Measurements from ENCODE around the gene DDX56. TPM values are rescaled to one million over a fixed set of nuclear protein-coding genes. Genes with fewer than 3 reads are reported as not detected.

The DDX56 gene
- total RNA-seq, 2 donors from 2014 or later: 47.4 to 79.2 TPM

DNA sequence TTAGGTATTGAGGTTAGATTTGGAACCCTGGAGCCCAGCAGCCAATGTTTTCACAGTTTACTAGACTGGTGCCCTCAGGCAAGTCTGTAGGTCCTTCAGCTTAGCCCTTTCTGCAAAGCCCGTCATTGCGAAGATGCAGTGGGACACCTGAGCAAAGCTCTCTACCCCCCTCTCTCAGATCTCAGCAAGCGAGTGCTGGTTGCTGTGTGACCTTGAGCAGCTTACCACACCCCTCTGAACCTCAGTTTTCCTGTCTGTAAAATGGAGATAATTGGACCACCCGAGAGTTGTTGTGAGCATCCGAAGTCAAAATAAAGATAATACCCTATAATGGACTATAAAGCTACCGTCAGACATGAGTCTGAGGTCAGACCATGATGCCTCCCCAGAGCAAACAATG, 36.3 kb downstream of the DDX56 start:
- Histone ChIP-seq H3K4me1 (ENCODE audit: control insufficient read depth in 1 of 2, low read depth in 2 of 2) (no peaks in the 10 kb centered on the region), H3K4me3 (no peak overlapping the region), H3K27me3 (replicated peaks; ENCODE audit: insufficient read depth) (no peaks in the 10 kb centered on the region), H3K27ac (no peak overlapping the region), H3K9me3 (no peaks in the 10 kb centered on the region), H3K36me3 (no peaks in the 10 kb centered on the region)
- no peak for DNase-seq (ENCODE audit: low spot score)
- no peak for ATAC-seq (ENCODE audit: insufficient number of reproducible peaks, low FRiP score, low read depth)
- TF ChIP-seq, protein P1, sequence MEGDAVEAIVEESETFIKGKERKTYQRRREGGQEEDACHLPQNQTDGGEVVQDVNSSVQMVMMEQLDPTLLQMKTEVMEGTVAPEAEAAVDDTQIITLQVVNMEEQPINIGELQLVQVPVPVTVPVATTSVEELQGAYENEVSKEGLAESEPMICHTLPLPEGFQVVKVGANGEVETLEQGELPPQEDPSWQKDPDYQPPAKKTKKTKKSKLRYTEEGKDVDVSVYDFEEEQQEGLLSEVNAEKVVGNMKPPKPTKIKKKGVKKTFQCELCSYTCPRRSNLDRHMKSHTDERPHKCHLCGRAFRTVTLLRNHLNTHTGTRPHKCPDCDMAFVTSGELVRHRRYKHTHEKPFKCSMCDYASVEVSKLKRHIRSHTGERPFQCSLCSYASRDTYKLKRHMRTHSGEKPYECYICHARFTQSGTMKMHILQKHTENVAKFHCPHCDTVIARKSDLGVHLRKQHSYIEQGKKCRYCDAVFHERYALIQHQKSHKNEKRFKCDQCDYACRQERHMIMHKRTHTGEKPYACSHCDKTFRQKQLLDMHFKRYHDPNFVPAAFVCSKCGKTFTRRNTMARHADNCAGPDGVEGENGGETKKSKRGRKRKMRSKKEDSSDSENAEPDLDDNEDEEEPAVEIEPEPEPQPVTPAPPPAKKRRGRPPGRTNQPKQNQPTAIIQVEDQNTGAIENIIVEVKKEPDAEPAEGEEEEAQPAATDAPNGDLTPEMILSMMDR (IDR thresholded peaks at IDR 0.05): no peak

DNA sequence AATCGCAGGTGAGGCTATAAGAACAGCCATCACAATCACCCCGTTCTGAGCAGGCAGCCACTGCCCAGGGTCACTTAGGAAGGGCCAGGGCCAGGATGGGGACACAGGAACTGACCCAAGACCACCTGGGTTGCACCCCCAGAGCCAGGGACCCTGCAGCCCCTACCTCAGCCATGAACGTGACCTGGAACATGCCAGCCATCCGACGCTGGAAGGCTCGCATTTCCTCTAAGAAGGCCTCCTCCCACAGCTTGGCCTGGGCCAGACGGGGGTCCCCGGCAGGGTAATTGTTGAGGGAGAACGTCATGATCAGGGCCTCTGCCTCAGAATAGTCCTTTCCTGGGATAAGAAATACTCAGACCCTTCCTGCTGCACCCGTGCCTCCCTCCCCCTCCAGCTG, 37.6 kb downstream of the DDX56 start:
- H3K27ac ChIP-seq: no peak overlapping the region
- TF ChIP-seq, protein P1 (IDR thresholded peaks at IDR 0.05): no peak
- no peak for DNase-seq (ENCODE audit: low spot score)
- H3K36me3 ChIP-seq: no peaks in the 10 kb centered on the region
- H3K4me3 ChIP-seq: no peak overlapping the region
- H3K4me1 ChIP-seq (ENCODE audit: control insufficient read depth in 1 of 2, low read depth in 2 of 2): no peaks in the 10 kb centered on the region
- no peak for ATAC-seq (ENCODE audit: insufficient number of reproducible peaks, low FRiP score, low read depth)
- no peaks in the 10 kb centered on the region for H3K27me3 ChIP-seq (replicated peaks; ENCODE audit: insufficient read depth)
- H3K9me3 ChIP-seq: no peaks in the 10 kb centered on the region

DNA sequence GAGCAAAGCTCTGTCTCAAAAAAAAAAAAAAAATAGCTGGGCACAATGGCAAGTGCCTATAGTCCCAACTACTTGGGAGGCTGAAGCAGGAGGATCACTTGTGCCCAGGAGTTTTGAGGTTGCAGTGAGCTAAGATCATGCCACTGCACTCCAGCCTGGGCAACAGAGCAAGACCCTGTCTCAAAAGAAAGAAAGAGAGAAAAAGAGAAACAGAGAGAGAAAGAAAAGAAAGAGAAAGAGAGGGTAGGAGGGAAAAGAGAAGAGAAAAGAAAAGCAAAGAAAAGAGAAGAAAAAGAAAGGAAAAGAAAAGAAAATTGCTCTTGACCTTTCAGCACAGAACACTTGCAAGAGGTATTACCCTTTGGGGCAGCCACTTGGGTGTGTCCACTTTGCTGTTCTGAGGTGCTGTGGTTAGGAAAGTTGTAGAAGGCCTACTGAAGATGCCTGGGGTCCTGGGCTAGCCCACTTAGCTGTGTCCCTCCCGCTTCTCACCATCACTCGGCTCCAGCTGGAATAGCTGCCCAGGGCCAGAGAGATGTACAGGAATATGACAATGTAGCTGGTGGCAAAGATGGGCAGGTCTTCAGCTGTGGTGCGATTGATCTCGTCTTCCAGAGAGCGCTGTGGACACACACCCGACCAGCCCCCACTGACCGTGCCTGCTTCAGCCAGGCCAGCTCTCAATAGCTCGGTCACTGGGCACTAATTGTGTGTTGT, 38.2 kb downstream of the DDX56 start:
- Histone ChIP-seq H3K36me3 (no peaks in the 10 kb centered on the region), H3K27ac (no peak overlapping the region), H3K9me3 (no peaks in the 10 kb centered on the region), H3K4me3 (no peak overlapping the region), H3K4me1 (ENCODE audit: control insufficient read depth in 1 of 2, low read depth in 2 of 2) (no peaks in the 10 kb centered on the region), H3K27me3 (replicated peaks; ENCODE audit: insufficient read depth) (no peaks in the 10 kb centered on the region)
- DNase-seq (ENCODE audit: low spot score) (no peak), ATAC-seq (ENCODE audit: insufficient number of reproducible peaks, low FRiP score, low read depth) (no peak)
- TF ChIP-seq, protein P1 (IDR thresholded peaks at IDR 0.05): no peak

DNA sequence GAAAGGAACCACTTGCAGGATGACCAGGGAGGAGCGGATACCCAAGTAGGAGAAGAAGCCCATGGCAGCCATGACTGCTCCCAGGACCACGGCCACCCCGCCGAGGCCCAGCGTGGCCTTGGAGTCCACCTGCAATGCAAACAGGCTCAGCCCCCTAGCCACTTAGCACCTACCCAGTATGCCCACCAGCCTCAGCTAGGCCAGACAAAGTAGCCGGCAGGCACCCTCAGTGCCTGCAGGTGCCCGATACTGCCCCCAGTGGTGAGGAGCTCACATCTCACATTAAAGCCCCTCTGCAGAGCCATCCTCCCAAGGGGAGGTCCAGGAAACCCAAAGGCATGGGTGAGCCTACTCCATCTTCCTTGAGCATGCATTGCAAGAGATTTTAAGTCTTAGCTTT, 39.2 kb downstream of the DDX56 start:
- no peak for ATAC-seq (ENCODE audit: insufficient number of reproducible peaks, low FRiP score, low read depth)
- TF ChIP-seq, protein P1 (IDR thresholded peaks at IDR 0.05): peak; percentile 40

DNA sequence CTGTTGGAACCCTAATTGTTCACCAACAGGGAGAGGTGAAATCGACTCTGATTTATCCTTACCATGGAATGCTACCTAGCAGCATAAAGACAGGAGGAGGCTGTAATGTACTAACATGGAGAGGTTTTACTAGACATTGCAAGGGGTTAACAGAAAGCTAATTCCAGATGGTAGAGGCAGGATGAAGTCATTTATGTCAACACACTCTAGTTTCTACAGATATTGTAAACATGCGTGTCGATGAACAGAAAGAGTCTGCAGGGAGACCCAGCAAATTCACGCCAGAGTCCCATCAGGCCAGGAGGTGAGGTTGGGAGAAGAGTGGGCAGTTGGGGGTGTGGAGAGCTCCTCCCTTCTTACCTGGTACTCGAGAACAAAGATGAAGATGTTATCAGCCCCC, 39.6 kb downstream of the DDX56 start:
- ATAC-seq (ENCODE audit: insufficient number of reproducible peaks, low FRiP score, low read depth) (no peak), DNase-seq (ENCODE audit: low spot score) (no peak)
- Histone ChIP-seq H3K27me3 (replicated peaks; ENCODE audit: insufficient read depth) (no peaks in the 10 kb centered on the region), H3K27ac (no peak overlapping the region), H3K9me3 (no peaks in the 10 kb centered on the region), H3K36me3 (no peaks in the 10 kb centered on the region), H3K4me1 (ENCODE audit: control insufficient read depth in 1 of 2, low read depth in 2 of 2) (no peaks in the 10 kb centered on the region), H3K4me3 (no peak overlapping the region)
- TF ChIP-seq, protein P1 (IDR thresholded peaks at IDR 0.05): no peak

More for the DNA sequence above, 39.2 kb downstream of the DDX56 start:
- Histone ChIP-seq H3K27ac (no peak overlapping the region), H3K4me3 (no peak overlapping the region), H3K36me3 (no peaks in the 10 kb centered on the region), H3K27me3 (replicated peaks; ENCODE audit: insufficient read depth) (no peaks in the 10 kb centered on the region), H3K9me3 (no peaks in the 10 kb centered on the region), H3K4me1 (ENCODE audit: control insufficient read depth in 1 of 2, low read depth in 2 of 2) (no peaks in the 10 kb centered on the region)
- DNase-seq (ENCODE audit: low spot score): no peak
